Amniotic stem cell (primary cell): Measurements from ENCODE around the gene RPL6.

Source experiments
- DNase-seq: peaks from one replicate; lab custom pipeline; 2025; lab: John Stamatoyannopoulos, UW

RPL6 gene

GRCh38 chr12:112380663-112381405, 28.6 kb downstream of the RPL6 start:
- DNase-seq = no peak

DNA sequence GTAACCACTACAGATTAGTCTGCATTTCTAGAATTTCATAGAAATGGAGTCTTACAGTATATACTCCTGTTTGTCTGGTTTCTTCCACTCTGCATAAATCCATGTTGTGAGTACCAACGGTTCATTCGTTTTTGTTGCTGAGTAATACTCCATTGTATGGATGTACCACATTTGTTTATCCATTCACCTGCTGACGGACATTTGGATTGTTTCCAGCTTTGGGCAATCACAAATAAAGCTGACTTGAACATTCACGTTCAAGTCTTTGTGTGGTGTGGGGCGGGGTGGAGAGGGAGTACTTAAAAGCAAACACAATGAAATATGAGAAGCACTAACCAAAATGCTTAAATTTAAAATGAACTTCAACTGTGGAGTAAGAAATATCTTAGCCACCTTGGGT, 34.3 kb downstream of the RPL6 start:
- DNase-seq = no peak

DNA sequence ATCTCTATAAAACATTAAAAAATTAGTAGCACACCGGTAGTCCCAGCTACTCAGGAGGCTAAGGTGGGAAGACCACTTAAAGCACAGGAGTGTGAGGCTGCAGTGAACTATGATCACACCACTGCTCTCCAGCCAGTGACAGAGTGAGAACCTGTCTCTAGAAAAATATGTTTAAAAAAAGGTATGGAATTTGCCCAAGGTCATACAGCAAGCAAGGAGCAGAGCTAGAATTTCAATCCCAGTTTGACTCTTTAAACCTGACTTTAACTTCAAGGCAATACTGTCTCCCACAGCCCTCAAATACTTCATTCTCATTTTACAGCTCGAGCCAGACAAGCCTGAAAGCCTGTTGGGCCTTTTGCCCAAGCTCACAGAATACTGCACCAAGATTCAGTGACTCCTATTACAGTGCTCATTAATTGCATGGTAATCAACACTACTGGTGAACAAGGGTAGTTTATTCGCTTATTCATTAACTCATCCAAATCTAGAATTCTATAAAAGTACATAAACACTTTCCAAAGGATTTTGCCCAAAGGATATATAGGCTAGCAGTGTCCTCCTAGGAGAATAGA, 35.2 kb downstream of the RPL6 start:
- DNase-seq = no peak

DNA sequence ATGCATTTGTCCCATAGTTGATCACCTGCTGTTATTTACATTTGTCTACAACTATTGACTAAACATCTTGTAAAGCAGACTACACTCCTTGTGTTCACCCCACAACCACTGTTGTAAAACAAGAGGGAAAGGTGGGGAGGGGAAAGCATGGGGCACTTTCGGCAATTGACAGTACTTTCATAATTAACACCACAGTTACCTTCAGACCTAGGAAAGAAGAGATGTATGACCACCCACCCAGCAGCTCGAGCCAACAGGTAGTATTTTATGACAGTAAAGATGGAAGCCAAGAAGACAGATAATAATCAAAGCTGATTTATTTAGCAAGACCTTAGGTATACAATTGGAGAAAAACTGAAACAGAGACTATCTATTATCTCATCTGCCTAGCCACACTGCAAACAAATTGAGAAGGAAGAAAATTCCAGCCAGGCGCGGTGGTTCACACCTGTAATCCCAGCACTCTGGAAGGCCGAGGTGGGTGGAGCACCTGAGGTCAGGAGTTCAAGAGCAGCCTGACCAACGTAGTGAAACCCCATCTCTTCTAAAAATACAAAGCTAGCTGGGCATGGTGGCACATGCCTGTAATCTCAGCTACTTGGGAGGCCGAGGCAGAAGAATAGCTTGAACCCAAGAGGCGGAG, 38.4 kb downstream of the RPL6 start:
- DNase-seq = no peak

DNA sequence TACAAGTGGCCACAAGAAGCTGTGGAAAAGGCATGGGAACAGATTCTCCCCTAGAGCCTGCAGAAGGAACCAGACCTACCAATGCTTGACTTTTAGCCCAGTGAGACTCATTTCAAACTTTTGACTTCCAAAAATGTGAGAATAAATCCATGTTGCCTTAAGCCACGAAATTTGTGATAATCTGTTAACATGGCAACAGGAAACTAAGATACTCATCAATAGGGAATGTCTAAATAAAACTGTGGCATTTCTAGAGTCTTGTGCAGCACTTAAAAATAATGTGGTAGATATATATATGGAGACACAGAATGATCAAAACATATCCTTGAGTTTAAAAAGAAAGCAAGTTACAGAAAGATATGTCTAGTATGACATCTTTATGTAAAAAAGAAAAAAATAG, 39.2 kb downstream of the RPL6 start:
- no peak for DNase-seq

GRCh38 chr12:112368856-112369255, 40.5 kb downstream of the RPL6 start:
- no peak for DNase-seq

GRCh38 chr12:112367965-112368364, 41.4 kb downstream of the RPL6 start:
- no peak for DNase-seq

GRCh38 chr12:112362310-112362709, 47.1 kb downstream of the RPL6 start:
- DNase-seq = no peak

DNA sequence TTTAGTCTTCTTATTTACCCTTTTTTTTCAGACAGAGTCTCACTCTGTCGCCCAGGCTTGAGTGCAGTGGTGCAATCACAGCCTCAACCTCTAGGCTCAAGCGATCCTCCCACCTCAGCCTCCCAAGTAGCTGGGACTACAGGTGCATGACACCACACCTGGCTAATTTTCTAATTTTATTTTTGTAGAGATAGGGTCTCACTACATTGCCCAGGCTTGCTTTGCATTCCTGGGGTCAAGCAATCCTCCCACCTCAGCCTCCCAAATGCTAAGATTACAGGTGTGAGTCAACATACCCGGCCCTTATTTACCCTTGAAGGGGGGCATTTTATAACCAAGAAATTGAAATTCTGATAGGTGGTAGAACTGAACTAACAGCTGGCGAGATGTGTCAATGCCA, 48.1 kb downstream of the RPL6 start:
- no peak for DNase-seq

DNA sequence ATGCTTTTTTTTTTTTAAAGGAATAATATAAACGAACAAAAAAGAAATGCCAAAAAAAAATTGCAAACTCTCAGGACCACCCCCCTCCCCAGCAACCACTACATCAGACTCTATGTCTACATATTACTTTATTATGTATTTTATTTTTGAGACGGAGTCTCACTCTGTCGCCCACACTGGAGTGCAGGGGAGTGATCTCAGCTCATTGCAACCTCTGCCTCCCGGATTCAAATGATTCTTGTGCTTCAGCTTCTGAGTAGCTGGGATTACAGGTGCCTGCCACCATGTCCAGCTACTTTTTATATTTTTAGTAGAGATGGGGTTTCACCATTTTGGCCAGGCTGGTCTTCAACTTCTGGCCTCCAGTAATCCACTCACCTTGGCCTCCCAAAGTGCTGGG, 50.1 kb downstream of the RPL6 start:
- DNase-seq = no peak

DNA sequence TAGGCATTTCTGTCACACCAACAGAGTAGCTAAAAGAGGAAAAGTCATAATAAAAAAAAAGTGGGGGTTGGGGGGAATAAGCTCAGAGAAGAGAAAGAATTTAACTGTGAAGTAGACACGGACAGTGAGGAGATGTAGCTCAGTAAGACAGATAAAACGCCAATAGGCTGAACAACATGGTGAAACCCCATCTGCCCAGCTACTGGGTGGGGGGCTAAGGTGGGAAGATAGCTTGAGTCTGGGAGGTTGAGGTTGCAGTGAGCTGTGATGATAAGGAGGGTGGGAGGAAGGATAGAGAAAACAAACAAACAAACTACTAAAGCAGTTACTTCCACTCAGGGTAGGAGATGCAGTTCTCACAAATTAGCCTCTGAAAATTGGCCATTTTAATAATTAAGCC, 52.2 kb downstream of the RPL6 start:
- DNase-seq = no peak
